K562 treated with DMSO at 1 percent for 12 hours (cell line): Measurements from ENCODE around the gene ZFYVE27. TPM values are rescaled to one million over a fixed set of nuclear protein-coding genes. Genes with fewer than 3 reads are reported as not detected.

Experiments used
- total RNA-seq: library from RNA; unstranded; fragments of 300-600 nt; gene quantifications from 2 replicates; pipeline ENCODE4 v1.2.3, GENCODE V29; 2022; ENCODE audit not compliant: insufficient read depth

Gene ZFYVE27, protein sequence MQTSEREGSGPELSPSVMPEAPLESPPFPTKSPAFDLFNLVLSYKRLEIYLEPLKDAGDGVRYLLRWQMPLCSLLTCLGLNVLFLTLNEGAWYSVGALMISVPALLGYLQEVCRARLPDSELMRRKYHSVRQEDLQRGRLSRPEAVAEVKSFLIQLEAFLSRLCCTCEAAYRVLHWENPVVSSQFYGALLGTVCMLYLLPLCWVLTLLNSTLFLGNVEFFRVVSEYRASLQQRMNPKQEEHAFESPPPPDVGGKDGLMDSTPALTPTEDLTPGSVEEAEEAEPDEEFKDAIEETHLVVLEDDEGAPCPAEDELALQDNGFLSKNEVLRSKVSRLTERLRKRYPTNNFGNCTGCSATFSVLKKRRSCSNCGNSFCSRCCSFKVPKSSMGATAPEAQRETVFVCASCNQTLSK
- total RNA-seq = 17.0 and 23.1 TPM in 2 replicates

DNA sequence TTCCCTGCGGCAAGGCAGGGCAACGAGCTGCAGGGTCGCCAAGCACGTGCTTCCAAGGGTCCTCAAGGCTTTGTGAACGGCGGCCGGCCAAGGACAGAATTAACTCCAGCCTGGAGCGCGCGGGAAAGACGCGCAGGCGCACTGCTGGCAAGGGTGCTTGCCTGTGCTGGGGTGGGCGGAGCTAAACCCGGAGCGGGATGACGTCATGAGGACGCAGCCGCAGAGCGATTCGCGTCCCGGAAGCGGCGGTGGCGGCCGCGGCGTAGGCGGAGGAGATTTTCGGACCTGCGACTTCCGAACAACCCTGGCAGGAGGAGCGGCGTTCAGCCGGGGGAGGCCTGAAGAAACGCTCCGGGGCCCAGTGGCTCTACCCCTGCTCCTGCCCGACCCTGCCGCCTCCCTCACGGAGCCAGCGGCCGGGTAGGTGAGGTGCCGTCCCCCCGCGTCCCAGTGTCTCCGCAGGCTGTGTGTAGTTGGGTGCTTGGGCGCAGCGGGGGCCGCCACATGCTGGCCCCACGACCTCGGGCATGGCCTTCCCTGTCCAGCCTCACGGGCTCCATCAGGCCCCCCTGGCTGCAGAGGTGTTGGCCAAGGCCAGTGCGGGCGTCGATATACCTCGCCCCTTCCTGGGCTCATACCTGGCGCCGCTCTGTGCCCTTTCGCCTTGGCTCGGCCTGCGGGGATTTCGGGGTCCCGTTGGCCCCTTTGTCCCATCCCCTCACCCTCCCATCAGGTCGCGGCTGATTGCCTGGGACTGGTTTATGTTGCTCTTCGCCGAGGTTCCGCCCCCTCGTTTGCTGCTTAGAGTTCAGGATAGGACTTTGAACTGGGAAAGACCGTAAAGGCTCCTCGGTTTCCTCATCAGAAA, at the start of gene ZFYVE27:
Gene ZFYVE27 (plus strand): TSS at position 227 of the 868 bp plus-strand sequence. CDS start 1,350 bp downstream, outside the sequence.

DNA sequence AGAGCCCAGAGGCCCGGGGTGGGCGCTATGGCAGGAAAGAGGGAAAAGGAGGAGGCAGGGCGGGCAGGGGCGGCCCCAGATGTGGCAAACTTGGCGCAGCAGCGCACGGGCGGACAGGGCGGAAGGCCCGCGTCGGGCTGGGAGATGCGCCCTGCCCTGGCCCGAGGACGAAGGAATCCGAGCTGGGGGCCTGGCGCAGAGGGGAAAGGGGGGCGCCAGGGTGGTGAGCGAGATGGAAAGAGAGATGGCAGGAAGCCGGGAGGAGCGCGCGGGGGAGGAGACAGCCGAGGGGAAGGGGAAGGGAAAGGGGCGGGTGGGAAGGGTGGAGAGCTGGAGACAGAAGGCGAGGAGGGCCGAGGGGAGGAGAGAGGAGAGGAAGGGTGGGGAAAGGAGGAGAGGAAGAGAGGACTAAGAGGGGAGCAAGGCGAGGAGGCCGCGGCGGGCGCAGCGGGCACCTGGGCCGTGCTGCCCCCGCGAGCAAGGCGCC, 23.5 kb upstream of the ZFYVE27 start, which contains the start of gene MARVELD1:
Gene MARVELD1 (plus strand): TSS at position 392 of the 487 bp plus-strand sequence. CDS start 147 bp downstream, outside the sequence.

DNA sequence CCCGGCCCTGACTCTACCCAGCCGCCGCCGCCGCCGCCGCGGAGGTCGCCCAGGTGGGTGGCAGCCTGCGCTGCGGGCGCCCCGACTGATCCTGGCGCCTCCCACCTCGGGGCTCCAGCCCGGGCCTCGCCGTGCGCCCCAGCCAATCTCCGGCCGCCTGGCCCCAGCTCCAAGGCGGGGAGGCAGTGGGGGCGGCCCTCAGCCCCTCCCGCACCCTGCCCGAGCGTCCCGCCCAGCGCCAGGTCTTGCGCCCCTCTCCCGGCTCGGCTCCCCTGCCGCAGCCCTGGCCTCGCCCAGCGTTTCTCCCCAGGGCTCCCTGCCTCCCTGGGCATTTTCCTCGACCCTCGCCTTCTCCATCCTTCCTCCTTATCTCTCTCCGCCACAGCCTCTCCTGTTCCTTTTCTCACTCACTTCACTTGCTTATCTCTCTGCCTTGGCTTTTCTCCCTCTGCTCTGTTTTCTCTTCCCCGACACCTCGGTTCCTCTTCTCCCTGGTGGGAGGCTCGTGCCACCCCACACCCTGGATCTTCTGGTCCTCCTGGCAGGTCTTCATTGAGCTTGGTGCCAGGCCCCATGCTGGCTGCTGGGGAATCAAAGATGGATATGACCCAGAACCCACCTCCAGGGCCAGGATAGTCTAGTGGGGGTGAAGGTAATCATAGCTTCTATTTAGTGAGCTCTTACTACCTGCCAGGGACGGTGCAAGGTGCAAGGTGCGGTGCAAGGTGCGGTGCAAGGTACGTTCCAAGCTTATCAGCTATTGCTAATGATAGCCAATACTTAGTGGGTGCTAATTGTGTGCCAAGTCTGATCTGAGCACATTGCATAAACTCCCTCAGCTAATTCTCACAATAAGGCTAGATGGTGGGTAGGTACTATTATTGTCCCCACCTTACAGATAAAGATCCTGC, 35.2 kb downstream of the ZFYVE27 start, which contains the start of gene SFRP5:
Gene SFRP5 (minus strand): TSS at position 87 of the 911 bp plus-strand sequence. CDS start 166 bp downstream, outside the sequence.

Other genes starting within 250 kb of the ZFYVE27 start
- gene MMS19, start 238.7 kb upstream of the ZFYVE27 start, total RNA-seq = 33.3 and 44.5 TPM in 2 replicates
- gene UBTD1, start 238.2 kb upstream of the ZFYVE27 start, total RNA-seq = 5.4 and 5.7 TPM in 2 replicates
- gene ANKRD2, start 164.3 kb upstream of the ZFYVE27 start, total RNA-seq = not detected in 2 replicates
- gene HOGA1, start 152.7 kb upstream of the ZFYVE27 start, total RNA-seq = not detected in 2 replicates
- not detected in 2 replicates for gene C10orf62, start 147.4 kb upstream of the ZFYVE27 start, total RNA-seq
- gene MORN4, start 103.6 kb upstream of the ZFYVE27 start, total RNA-seq = 10.3 and 16.5 TPM in 2 replicates
- 15.9 and 31.6 TPM in 2 replicates for gene PI4K2A, start 96.5 kb upstream of the ZFYVE27 start, total RNA-seq
- gene AVPI1, start 49.9 kb upstream of the ZFYVE27 start, total RNA-seq = 11.7 and 12.8 TPM in 2 replicates
- 4.0 and 8.6 TPM in 2 replicates for gene MARVELD1, start 23.4 kb upstream of the ZFYVE27 start, total RNA-seq
- not detected in 2 replicates for gene SFRP5, start 34.9 kb downstream of the ZFYVE27 start, total RNA-seq
- 0.15 TPM in 1 of 2 replicates, not detected in the other for gene GOLGA7B, start 112.7 kb downstream of the ZFYVE27 start, total RNA-seq